GM23338 (cell line): ENCODE measurements around the gene UBXN1. TPM values are rescaled to one million over a fixed set of nuclear protein-coding genes. Genes with fewer than 3 reads are reported as not detected.
A peak's percentile ranks its signal among the peaks of the same experiment; 100 is the strongest.

Experiments used
- ATAC-seq: fragments of 200-7000 bp; cut with Tn5 transposase; 3 replicates; pipeline ENCODE4 v1.9.1; 2020
- DNase-seq: peaks from one replicate; pipeline ENCODE4 v3.0.0-alpha.2; 2015; ENCODE audit warnings: low spot score
- H2AFZ ChIP-seq: fragments of 200-600 bp; sonication (generic); 2 replicates; pipeline ENCODE4 v1.8.0; 2016; ENCODE audit warnings: antibody characterized with exemption, mild to moderate bottlenecking, moderate library complexity
- H3F3A ChIP-seq: fragments of 200-600 bp; sonication (generic); replicated peaks from 2 replicates; pipeline ENCODE4 v1.8.0; 2017; ENCODE audit warnings: antibody characterized with exemption, mixed run types, low read depth
- H3K27ac ChIP-seq: fragments of 200-600 bp; sonication (generic); 2 replicates; pipeline ENCODE4 v1.6.1; 2016; ENCODE audit warnings: low read depth
- H3K27me3 ChIP-seq: fragments of 200-600 bp; sonication (generic); 2 replicates; pipeline ENCODE4 v1.8.0; 2016; ENCODE audit warnings: mild to moderate bottlenecking, mixed run types, moderate library complexity; ENCODE audit not compliant: insufficient read depth
- H3K36me3 ChIP-seq: fragments of 200-600 bp; sonication (generic); 2 replicates; pipeline ENCODE4 v1.8.0; 2016; ENCODE audit warnings: mild to moderate bottlenecking; ENCODE audit not compliant: insufficient read depth
- H3K4me1 ChIP-seq: fragments of 200-600 bp; sonication (generic); 2 replicates; pipeline ENCODE4 v1.8.0; 2016; ENCODE audit warnings: mild to moderate bottlenecking, moderate library complexity; ENCODE audit not compliant: insufficient read depth
- H3K4me2 ChIP-seq: fragments of 200-600 bp; sonication (generic); 2 replicates; pipeline ENCODE4 v1.7.1; 2017; ENCODE audit warnings: mixed run types
- H3K4me3 ChIP-seq: fragments of 200-600 bp; sonication (generic); 2 replicates; pipeline ENCODE4 v1.6.1; 2016; ENCODE audit warnings: mixed run types
- H3K79me2 ChIP-seq: fragments of 200-600 bp; sonication (generic); replicated peaks from 2 replicates; pipeline ENCODE4 v1.8.0; 2017; ENCODE audit warnings: mild to moderate bottlenecking; ENCODE audit not compliant: insufficient read depth
- H3K9me2 ChIP-seq: fragments of 200-600 bp; sonication (generic); 2 replicates; pipeline ENCODE4 v1.8.0; 2017; ENCODE audit not compliant: insufficient read depth
- H4K20me1 ChIP-seq: fragments of 200-600 bp; sonication (generic); replicated peaks from 2 replicates; pipeline ENCODE4 v1.8.0; 2017; ENCODE audit warnings: mild to moderate bottlenecking; ENCODE audit not compliant: insufficient read depth
- H3K27ac Mint-ChIP-seq: 2 replicates; pipeline ENCODE4 v1.8.0; 2020; ENCODE audit warnings: inconsistent platforms, mild to moderate bottlenecking, moderate library complexity, mixed read lengths
- H3K27me3 Mint-ChIP-seq: 3 replicates; pipeline ENCODE4 v1.8.0; 2022; ENCODE audit warnings: low read depth, mild to moderate bottlenecking, moderate library complexity, mixed read lengths, inconsistent platforms; ENCODE audit not compliant: insufficient read depth, poor library complexity
- H3K36me3 Mint-ChIP-seq: 3 replicates; pipeline ENCODE4 v1.8.0; 2021; ENCODE audit warnings: low read depth, mild to moderate bottlenecking, inconsistent platforms, moderate library complexity, mixed read lengths
- H3K4me1 Mint-ChIP-seq: 3 replicates; pipeline ENCODE4 v1.8.0; 2020; ENCODE audit warnings: mild to moderate bottlenecking, inconsistent platforms, mixed read lengths
- H3K4me3 Mint-ChIP-seq: 3 replicates; pipeline ENCODE4 v1.8.0; 2021; ENCODE audit warnings: moderate library complexity, mild to moderate bottlenecking, inconsistent platforms, mixed read lengths
- H3K9me3 Mint-ChIP-seq: 3 replicates; pipeline ENCODE4 v1.8.0; 2020; ENCODE audit warnings: moderate library complexity, mild to moderate bottlenecking, inconsistent platforms, mixed read lengths
- CREB1 ChIP-seq: fragments of 250-450 bp; sonication (Bioruptor Pico); IDR thresholded peaks from 2 replicates; pipeline ENCODE4 v1.5.0; 2020; ENCODE audit warnings: low read depth, mild to moderate bottlenecking, moderate library complexity
- EZH2 ChIP-seq: fragments of 200-600 bp; sonication (generic); IDR thresholded peaks from one replicate; pipeline ENCODE4 v1.8.0; 2017; ENCODE audit warnings: antibody characterized with exemption, mild to moderate bottlenecking, low read depth; ENCODE audit not compliant: unreplicated experiment
- EZH2phosphoT487 ChIP-seq: fragments of 200-600 bp; sonication (generic); IDR thresholded peaks from one replicate; pipeline ENCODE4 v1.8.1; 2018; ENCODE audit warnings: antibody characterized with exemption; ENCODE audit not compliant: unreplicated experiment
- NANOG ChIP-seq: IDR thresholded peaks from 2 replicates; pipeline ENCODE4 v1.6.1; 2016; ENCODE audit warnings: antibody characterized with exemption, borderline replicate concordance
- POLR2AphosphoS5 ChIP-seq: IDR thresholded peaks from 2 replicates; pipeline ENCODE4 v1.6.1; 2016; ENCODE audit warnings: antibody characterized with exemption, low read depth
- STAT1 ChIP-seq: IDR thresholded peaks from one replicate; pipeline ENCODE4 v1.6.1; 2016; ENCODE audit warnings: antibody characterized with exemption; ENCODE audit not compliant: unreplicated experiment
- ZNF114 ChIP-seq: fragments of 250-450 bp; sonication (Bioruptor Pico); IDR thresholded peaks from 2 replicates; pipeline ENCODE4 v1.5.0; 2020; ENCODE audit warnings: mild to moderate bottlenecking, moderate library complexity
- ZNF331 ChIP-seq: fragments of 250-450 bp; sonication (Bioruptor Pico); IDR thresholded peaks from 2 replicates; pipeline ENCODE4 v1.5.0; 2020; ENCODE audit warnings: low read depth, mild to moderate bottlenecking, moderate library complexity
- polyA plus RNA-seq: library from polyadenylated mRNA; unstranded; fragments of >200 nt; fragmentation: Nextera tagmentation; extraction: Ambion mirVana; gene quantifications from 2 replicates; pipeline ENCODE4 v1.2.1, GENCODE V29; 2016
- total RNA-seq: library from RNA; depleted of rRNA; stranded (reverse); fragments of >200 nt; shearing (Covaris generic); gene quantifications from 2 replicates; pipeline ENCODE4 v1.2.3, GENCODE V29; 2014
- TF ChIP-seq, protein P1 (sequence below): IDR thresholded peaks from one replicate; pipeline ENCODE4 v1.6.1; 2018; ENCODE audit warnings: antibody characterized with exemption; ENCODE audit not compliant: unreplicated experiment
- TF ChIP-seq, protein P2 (sequence below), 2 experiments: fragments of 200-600 bp in 1 of 2; sonication (generic) in 1 of 2; conservative IDR thresholded peaks; 2 replicates each; pipeline versions ENCODE4 v1.5.1 to v1.6.1; 2016 to 2017; ENCODE audit warnings: antibody characterized with exemption in 2 of 2, low read depth in 2 of 2, mild to moderate bottlenecking in 2 of 2, moderate library complexity in 1 of 2
- TF ChIP-seq, protein P3 (sequence below): IDR thresholded peaks from 2 replicates; pipeline ENCODE4 v1.6.1; 2016; ENCODE audit warnings: antibody characterized with exemption

UBXN1 gene
- total and polyA plus RNA-seq, 2 experiments from 2014 or later, result 126 to 132 TPM

DNA sequence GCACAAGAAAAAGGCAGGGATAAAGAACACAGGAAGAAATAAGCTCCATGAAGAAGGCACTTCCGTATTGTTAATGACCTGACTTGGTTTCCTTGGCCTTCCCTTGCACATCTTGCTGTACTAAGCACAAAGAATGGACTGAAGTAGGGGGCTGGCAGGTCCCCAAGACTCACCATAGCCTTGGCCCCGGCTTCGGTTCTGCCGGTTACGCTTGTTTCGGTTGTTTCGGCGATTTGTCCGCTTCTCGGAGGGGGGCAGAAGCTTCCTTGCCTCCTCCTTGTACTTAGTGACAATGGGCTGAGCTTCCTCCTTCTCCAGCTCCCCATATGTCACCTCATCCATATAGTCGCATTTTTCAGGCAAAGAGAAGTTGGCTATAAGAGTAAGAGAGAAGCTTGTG, 37.9 kb upstream of the UBXN1 start (continued):
- TF ChIP-seq, protein P1, sequence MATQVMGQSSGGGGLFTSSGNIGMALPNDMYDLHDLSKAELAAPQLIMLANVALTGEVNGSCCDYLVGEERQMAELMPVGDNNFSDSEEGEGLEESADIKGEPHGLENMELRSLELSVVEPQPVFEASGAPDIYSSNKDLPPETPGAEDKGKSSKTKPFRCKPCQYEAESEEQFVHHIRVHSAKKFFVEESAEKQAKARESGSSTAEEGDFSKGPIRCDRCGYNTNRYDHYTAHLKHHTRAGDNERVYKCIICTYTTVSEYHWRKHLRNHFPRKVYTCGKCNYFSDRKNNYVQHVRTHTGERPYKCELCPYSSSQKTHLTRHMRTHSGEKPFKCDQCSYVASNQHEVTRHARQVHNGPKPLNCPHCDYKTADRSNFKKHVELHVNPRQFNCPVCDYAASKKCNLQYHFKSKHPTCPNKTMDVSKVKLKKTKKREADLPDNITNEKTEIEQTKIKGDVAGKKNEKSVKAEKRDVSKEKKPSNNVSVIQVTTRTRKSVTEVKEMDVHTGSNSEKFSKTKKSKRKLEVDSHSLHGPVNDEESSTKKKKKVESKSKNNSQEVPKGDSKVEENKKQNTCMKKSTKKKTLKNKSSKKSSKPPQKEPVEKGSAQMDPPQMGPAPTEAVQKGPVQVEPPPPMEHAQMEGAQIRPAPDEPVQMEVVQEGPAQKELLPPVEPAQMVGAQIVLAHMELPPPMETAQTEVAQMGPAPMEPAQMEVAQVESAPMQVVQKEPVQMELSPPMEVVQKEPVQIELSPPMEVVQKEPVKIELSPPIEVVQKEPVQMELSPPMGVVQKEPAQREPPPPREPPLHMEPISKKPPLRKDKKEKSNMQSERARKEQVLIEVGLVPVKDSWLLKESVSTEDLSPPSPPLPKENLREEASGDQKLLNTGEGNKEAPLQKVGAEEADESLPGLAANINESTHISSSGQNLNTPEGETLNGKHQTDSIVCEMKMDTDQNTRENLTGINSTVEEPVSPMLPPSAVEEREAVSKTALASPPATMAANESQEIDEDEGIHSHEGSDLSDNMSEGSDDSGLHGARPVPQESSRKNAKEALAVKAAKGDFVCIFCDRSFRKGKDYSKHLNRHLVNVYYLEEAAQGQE, result no peak
- TF ChIP-seq, protein P2, sequence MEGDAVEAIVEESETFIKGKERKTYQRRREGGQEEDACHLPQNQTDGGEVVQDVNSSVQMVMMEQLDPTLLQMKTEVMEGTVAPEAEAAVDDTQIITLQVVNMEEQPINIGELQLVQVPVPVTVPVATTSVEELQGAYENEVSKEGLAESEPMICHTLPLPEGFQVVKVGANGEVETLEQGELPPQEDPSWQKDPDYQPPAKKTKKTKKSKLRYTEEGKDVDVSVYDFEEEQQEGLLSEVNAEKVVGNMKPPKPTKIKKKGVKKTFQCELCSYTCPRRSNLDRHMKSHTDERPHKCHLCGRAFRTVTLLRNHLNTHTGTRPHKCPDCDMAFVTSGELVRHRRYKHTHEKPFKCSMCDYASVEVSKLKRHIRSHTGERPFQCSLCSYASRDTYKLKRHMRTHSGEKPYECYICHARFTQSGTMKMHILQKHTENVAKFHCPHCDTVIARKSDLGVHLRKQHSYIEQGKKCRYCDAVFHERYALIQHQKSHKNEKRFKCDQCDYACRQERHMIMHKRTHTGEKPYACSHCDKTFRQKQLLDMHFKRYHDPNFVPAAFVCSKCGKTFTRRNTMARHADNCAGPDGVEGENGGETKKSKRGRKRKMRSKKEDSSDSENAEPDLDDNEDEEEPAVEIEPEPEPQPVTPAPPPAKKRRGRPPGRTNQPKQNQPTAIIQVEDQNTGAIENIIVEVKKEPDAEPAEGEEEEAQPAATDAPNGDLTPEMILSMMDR (conservative IDR thresholded peaks at IDR 0.05; ENCODE audit: low read depth in 2 of 2), result no peak
- TF ChIP-seq EZH2, result no peak
- TF ChIP-seq, protein P3, sequence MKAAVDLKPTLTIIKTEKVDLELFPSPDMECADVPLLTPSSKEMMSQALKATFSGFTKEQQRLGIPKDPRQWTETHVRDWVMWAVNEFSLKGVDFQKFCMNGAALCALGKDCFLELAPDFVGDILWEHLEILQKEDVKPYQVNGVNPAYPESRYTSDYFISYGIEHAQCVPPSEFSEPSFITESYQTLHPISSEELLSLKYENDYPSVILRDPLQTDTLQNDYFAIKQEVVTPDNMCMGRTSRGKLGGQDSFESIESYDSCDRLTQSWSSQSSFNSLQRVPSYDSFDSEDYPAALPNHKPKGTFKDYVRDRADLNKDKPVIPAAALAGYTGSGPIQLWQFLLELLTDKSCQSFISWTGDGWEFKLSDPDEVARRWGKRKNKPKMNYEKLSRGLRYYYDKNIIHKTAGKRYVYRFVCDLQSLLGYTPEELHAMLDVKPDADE, result no peak
- TF ChIP-seq ZNF114 (CRISPR knock-in tag), result no peak
- no peak for TF ChIP-seq CREB1 (CRISPR knock-in tag)
- TF ChIP-seq EZH2phosphoT487, result no peak
- no peak for TF ChIP-seq NANOG
- no peak for TF ChIP-seq ZNF331

DNA sequence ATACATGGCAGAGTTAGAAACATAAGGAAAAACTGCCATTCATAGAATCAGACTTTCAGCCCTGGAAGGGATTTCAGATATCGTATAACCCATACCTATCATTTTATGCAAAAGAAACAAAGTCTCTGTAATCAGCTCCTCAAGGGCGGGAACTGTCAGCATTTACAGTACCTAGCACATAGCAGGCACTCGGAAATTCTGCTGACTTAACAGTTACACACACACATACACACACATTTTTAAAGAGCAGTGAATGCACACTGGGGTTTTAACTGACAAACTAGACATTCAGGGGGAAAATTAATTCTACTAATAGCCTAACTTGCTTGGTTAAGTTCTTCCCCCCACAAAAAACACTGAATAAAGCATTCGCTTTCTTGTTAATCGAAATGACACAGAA, 37.3 kb upstream of the UBXN1 start:
- no peak overlapping the region; the same call in 2 of the 3 replicates for H3K4me3 Mint-ChIP-seq
- peaks cover 82% of the 10 kb centered on the region for H3K36me3 ChIP-seq
- TF ChIP-seq POLR2AphosphoS5 (no peak), EZH2phosphoT487 (no peak), STAT1 (no peak), CREB1 (CRISPR knock-in tag) (no peak), EZH2 (no peak), ZNF331 (no peak)
- TF ChIP-seq, protein P1, result no peak
- TF ChIP-seq, protein P2 (conservative IDR thresholded peaks at IDR 0.05; ENCODE audit: low read depth in 2 of 2), result no peak

More for the DNA sequence above, 37.3 kb upstream of the UBXN1 start:
- no peak overlapping the region for H3K27ac ChIP-seq
- peaks cover 95% of the 10 kb centered on the region for H3K36me3 Mint-ChIP-seq
- no peak for DNase-seq
- H3K27ac Mint-ChIP-seq, result peak overlapping the region; percentile 24; the same call in 1 of the 2 replicates
- no peaks in the 10 kb centered on the region for H3K27me3 ChIP-seq
- no peak overlapping the region for H3K4me2 ChIP-seq
- H3K9me3 Mint-ChIP-seq, result no peaks in the 10 kb centered on the region
- H3K4me1 ChIP-seq, result peaks cover 3% of the 10 kb centered on the region; the same call in 1 of the 2 replicates
- H3K4me3 ChIP-seq, result no peak overlapping the region
- H3K27me3 Mint-ChIP-seq, result no peaks in the 10 kb centered on the region
- H3F3A ChIP-seq, result peaks cover 64% of the 10 kb centered on the region
- no peaks in the 10 kb centered on the region for H3K9me2 ChIP-seq
- H3K79me2 ChIP-seq, result peaks cover 34% of the 10 kb centered on the region
- H4K20me1 ChIP-seq, result peaks cover 21% of the 10 kb centered on the region
- H3K4me1 Mint-ChIP-seq, result peaks cover 47% of the 10 kb centered on the region
- ATAC-seq, result no peak
- no peak overlapping the region for H2AFZ ChIP-seq
